GM18951 (cell line): Measurements from ENCODE around the gene SERP1.

Source experiments
- POLR2A ChIP-seq: IDR thresholded peaks from 4 replicates; pipeline ENCODE4 v1.6.1; 2011; ENCODE audit warnings: mild to moderate bottlenecking; ENCODE audit not compliant: insufficient read length, insufficient read depth; ENCODE audit errors: extremely low read depth
- in situ Hi-C: fragments of 300-500 bp; cut with MboI; formaldehyde crosslinking; loops from one replicate; pipeline ENCODE4 v1.12.0; 2022; ENCODE audit warnings: low sequenced_read_pairs, mixed read lengths, inconsistent platforms; ENCODE audit not compliant: unreplicated experiment

SERP1 gene

DNA sequence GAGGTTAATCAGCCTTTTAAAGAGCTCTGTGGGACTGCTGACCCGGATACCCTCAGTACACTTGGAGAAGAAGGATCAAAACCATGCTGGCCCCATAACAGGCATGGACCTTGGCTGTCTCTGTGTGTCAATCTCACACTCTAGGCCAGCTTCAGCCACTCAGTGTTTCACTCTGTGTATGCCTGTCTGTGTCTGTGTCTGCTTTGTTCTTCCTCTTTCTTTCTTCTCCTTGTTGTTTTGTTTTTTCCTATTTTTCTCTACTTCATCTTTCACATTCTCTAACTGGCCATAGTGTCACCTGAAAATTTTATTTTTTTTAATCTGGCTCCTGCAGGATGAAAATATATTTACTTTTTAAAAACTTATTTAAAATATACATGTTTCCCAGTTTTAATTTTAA is 51.1 kb downstream of the SERP1 start:
- in situ Hi-C loops = loop anchor here (10.0 to 25.0 kb wide), 2 partner anchors 210 to 558 kb away; no protein-coding TSS in a partner anchor
- no peak for TF ChIP-seq POLR2A

DNA sequence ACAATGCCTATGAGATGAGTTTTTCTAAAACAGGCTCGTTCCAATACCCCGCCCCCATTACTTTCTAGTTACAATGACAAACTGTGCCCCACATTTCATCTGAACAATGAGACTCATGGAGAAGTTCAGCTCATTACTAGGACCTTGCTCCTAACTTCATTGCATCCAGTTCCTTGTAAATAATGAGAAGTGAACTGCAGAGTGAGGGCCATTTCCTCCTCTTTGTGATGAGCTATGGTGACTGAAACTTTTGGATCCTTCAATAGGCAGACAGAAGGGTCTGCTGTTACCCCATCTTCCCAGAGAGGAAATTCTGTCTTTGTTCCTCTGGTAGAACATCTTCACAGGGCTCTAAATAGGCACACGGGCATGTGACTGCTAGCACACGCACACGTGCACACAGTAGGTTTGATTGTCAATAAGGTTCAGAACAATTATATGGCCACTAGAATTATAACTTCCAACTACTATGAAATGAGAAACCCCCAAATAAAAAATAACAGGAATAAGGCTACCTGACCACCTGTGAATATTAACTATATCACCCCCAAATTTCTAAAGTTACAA is 51.8 kb downstream of the SERP1 start:
- in situ Hi-C loops = loop anchor here (10.0 to 25.0 kb wide), 2 partner anchors 210 to 557 kb away; no protein-coding TSS in a partner anchor
- no peak for TF ChIP-seq POLR2A
